ENCODE results near the gene IER2. TPM values are rescaled to one million over a fixed set of nuclear protein-coding genes. Genes with fewer than 3 reads are reported as not detected.

The IER2 gene, protein sequence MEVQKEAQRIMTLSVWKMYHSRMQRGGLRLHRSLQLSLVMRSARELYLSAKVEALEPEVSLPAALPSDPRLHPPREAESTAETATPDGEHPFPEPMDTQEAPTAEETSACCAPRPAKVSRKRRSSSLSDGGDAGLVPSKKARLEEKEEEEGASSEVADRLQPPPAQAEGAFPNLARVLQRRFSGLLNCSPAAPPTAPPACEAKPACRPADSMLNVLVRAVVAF
- 75.2 TPM for polyA plus RNA-seq (2013, experiment 1 of 2)
- 77.2 TPM for polyA plus RNA-seq (2013, experiment 2 of 2)

DNA sequence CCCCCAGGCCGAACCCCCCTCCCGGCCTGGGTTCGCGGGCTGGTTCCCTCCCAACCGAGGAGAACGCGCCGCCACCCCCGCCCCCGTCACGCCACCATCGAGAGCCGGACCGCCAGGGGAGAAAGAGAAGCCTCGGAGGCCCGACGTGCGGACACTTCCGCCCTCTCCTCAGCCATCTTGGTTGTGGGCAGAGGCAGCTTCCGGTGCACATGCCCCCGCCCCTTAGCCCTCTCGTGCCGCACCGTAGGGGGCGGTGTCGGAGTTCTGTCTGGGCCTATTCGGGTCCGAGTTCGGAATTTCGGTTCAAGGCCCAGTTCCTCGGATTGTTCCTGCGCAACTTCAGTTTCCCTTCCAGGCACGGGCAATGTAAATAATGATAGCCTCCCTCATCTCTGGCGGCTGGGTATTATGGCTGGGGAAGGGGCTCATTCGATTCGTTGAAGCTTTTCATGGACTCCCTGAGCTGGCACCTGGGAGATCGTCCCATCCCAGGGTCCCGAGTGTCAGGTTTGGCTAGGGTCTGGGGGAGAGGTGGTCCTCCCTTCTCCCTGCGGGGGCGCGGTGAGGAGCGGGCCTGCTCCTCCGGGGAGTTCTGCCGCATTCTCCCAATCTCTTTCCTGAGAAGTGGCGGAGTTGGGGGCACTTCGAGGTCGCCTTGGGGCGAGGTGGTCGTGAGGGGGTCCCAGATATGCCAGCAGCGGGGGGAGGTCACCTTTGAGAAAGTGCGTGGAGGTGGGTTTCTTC is at the start of gene IER2, which contains the start of gene STX10:
IER2 (plus strand) TSS at position 225 of the 744 bp plus-strand sequence. CDS start 2,776 bp downstream, outside the sequence.
STX10 (minus strand) TSS at position 189 of the 744 bp plus-strand sequence. CDS start 202 bp downstream, outside the sequence.
- Histone ChIP-seq H3K4me3 (ENCODE audit: low read length) (peak within 1 kb of the TSS; percentile 91), H3K27me3 (ENCODE audit: insufficient read depth, low read length, poor library complexity) (no peaks in the 10 kb centered on the region), H2BK5ac (ENCODE audit: low read length) (peak within 1 kb of the TSS; percentile 69), H2BK120ac (ENCODE audit: low read depth, low read length) (peak within 1 kb of the TSS; percentile 88), H3K9ac (ENCODE audit: low read length) (peak within 1 kb of the TSS; percentile 97), H2AK5ac (ENCODE audit: low read length) (peak within 1 kb of the TSS; percentile 72), H4K5ac (ENCODE audit: low read length) (peak within 1 kb of the TSS; percentile 41), H3K4ac (ENCODE audit: low read depth, low read length) (peak within 1 kb of the TSS; percentile 89), H3K18ac (ENCODE audit: low read length) (peak within 1 kb of the TSS; percentile 77), H3K56ac (ENCODE audit: low read length) (peak within 1 kb of the TSS; percentile 96), H3K4me2 (ENCODE audit: low read length) (peak within 1 kb of the TSS; percentile 96), H3K4me1 (ENCODE audit: control insufficient read depth, low read depth, low read length) (no peaks in the 10 kb centered on the region), H3K27ac (ENCODE audit: low read depth, low read length) (peak within 1 kb of the TSS; percentile 85), H2BK15ac (replicated peaks; ENCODE audit: low read depth) (peak within 1 kb of the TSS; percentile 14), H3K79me1 (ENCODE audit: low read length) (peaks cover 2% of the 10 kb centered on the region), H4K8ac (ENCODE audit: low read depth, low read length) (peak within 1 kb of the TSS; percentile 16), H3K36me3 (ENCODE audit: control insufficient read depth, insufficient read depth, low read length) (no peaks in the 10 kb centered on the region), H3K79me2 (ENCODE audit: control insufficient read depth, insufficient read depth, low read length) (peaks cover 27% of the 10 kb centered on the region), H3K23ac (ENCODE audit: low read length) (peak within 1 kb of the TSS; percentile 89)
- no CpG with 5 or more reads among the region's 51 CpGs for WGBS (ENCODE audit: extremely low coverage, insufficient coverage, low lambda C conversion rate)
- DNase-seq = peak; percentile 96

DNA sequence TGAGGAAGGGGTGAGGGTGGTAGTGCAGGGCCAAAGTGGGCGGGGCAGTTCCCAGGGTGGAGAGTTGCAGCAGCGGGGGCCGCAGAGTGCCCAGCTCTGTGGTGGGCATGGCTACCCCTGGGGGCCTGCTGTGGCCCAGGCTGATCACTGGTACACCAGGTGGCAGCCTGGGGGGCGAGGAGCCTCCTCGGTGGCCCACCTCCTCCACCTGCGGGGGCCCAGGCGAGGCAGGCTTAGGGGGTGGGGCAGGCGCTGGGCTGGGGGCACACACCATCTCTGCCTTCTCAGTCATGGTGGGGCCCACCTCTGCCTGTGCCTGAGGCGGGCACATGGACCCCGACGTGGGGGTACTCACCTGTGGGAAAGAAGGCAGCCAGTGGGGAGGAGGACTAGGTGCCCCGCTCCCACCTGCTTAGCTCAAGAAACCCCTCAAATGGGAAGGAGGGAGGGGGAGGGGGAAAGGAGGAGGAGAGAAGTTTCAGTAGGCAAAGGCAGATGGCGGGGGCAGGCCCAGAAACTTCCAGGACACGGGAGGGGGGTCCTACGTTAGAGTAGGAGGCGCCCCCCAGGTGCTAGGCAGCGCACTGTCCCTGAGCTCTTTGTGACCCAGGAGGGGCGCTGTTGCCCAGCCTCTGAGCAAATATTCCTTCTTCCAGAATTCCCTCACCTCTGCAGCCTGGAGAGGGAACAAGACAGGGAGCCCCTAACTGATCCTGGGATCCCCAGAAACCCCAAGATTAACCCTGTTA is 49.2 kb upstream of the IER2 start:
- no peak overlapping the region for H3K4me3 ChIP-seq (ENCODE audit: low read length)
- WGBS (ENCODE audit: extremely low coverage, insufficient coverage, low lambda C conversion rate) = no CpG with 5 or more reads among the region's 18 CpGs
- H3K4me1 ChIP-seq (ENCODE audit: control insufficient read depth, low read depth, low read length) = peaks cover 4% of the 10 kb centered on the region
- H2AK5ac ChIP-seq (ENCODE audit: low read length) = no peak overlapping the region
- no peak overlapping the region for H3K27ac ChIP-seq (ENCODE audit: low read depth, low read length)
- H3K79me1 ChIP-seq (ENCODE audit: low read length) = no peaks in the 10 kb centered on the region
- H3K4me2 ChIP-seq (ENCODE audit: low read length) = no peak overlapping the region
- no peak overlapping the region for H2BK15ac ChIP-seq (replicated peaks; ENCODE audit: low read depth)
- no peak overlapping the region for H3K18ac ChIP-seq (ENCODE audit: low read length)
- peak; percentile 49 for DNase-seq
- H4K5ac ChIP-seq (ENCODE audit: low read length) = no peak overlapping the region
- H3K79me2 ChIP-seq (ENCODE audit: control insufficient read depth, insufficient read depth, low read length) = no peaks in the 10 kb centered on the region
- H3K36me3 ChIP-seq (ENCODE audit: control insufficient read depth, insufficient read depth, low read length) = no peaks in the 10 kb centered on the region
- H2BK120ac ChIP-seq (ENCODE audit: low read depth, low read length) = no peak overlapping the region
- no peak overlapping the region for H4K8ac ChIP-seq (ENCODE audit: low read depth, low read length)
- peaks cover 15% of the 10 kb centered on the region for H3K27me3 ChIP-seq (ENCODE audit: insufficient read depth, low read length, poor library complexity)
- H3K56ac ChIP-seq (ENCODE audit: low read length) = peak overlapping the region; percentile 50
- no peak overlapping the region for H3K23ac ChIP-seq (ENCODE audit: low read length)
- H2BK5ac ChIP-seq (ENCODE audit: low read length) = no peak overlapping the region
- H3K4ac ChIP-seq (ENCODE audit: low read depth, low read length) = no peak overlapping the region
- peak overlapping the region; percentile 9 for H3K9ac ChIP-seq (ENCODE audit: low read length)

DNA sequence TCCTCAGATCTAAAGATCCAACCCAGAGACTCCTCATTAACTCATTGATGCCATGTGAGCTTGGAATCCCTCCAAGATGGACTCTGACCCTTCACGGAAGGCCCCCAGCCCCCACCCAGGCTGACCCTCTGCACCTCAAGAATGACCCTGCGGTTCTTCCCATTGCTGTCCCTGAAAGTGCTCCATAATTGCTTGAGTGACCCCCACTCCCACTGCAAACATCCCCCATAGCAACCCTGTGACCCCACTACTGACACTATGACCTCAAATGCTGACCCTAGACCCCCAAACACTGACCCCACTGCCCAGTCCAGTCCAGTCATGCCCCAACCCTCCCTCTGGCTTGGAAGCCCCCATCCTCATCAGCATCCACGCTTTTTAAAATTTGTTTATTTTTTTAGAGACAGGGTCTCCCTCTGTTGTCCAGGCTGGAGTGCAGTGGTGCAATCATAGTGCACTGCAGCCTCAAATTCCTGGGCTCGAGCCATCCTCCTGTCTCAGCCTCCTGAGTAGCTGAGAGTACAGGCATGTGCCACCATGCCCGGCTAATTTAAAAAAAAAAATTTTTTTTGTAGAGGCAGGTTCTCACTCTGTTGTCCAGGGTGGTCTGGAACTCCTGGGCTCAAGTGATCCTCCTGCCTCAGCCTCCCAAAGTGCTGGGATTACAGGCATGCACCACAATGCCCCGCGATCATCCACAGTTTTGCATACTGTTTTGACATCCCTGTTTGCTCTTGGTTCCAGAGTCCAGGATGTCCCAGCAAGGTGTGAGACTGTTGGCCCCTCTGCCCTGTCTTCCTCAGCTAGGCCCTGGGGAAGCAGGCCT is 48.4 kb upstream of the IER2 start:
- no peak overlapping the region for H3K4ac ChIP-seq (ENCODE audit: low read depth, low read length)
- peak overlapping the region; percentile 11 for H3K18ac ChIP-seq (ENCODE audit: low read length)
- peak overlapping the region; percentile 55 for H3K4me2 ChIP-seq (ENCODE audit: low read length)
- H3K4me1 ChIP-seq (ENCODE audit: control insufficient read depth, low read depth, low read length) = peaks cover 4% of the 10 kb centered on the region
- no peaks in the 10 kb centered on the region for H3K36me3 ChIP-seq (ENCODE audit: control insufficient read depth, insufficient read depth, low read length)
- H3K79me2 ChIP-seq (ENCODE audit: control insufficient read depth, insufficient read depth, low read length) = no peaks in the 10 kb centered on the region
- no peak overlapping the region for H4K8ac ChIP-seq (ENCODE audit: low read depth, low read length)
- WGBS (ENCODE audit: extremely low coverage, insufficient coverage, low lambda C conversion rate) = no CpG with 5 or more reads among the region's 7 CpGs
- peak overlapping the region; percentile 18 for H3K27ac ChIP-seq (ENCODE audit: low read depth, low read length)
- DNase-seq = no peak
- H3K9ac ChIP-seq (ENCODE audit: low read length) = peak overlapping the region; percentile 71
- H3K4me3 ChIP-seq (ENCODE audit: low read length) = no peak overlapping the region
- H2BK15ac ChIP-seq (replicated peaks; ENCODE audit: low read depth) = no peak overlapping the region
- peaks cover 15% of the 10 kb centered on the region for H3K27me3 ChIP-seq (ENCODE audit: insufficient read depth, low read length, poor library complexity)
- H3K79me1 ChIP-seq (ENCODE audit: low read length) = no peaks in the 10 kb centered on the region
- H2AK5ac ChIP-seq (ENCODE audit: low read length) = no peak overlapping the region
- H2BK5ac ChIP-seq (ENCODE audit: low read length) = peak overlapping the region; percentile 76
- no peak overlapping the region for H2BK120ac ChIP-seq (ENCODE audit: low read depth, low read length)
- H3K56ac ChIP-seq (ENCODE audit: low read length) = peak overlapping the region; percentile 90
- peak overlapping the region; percentile 20 for H3K23ac ChIP-seq (ENCODE audit: low read length)
- no peak overlapping the region for H4K5ac ChIP-seq (ENCODE audit: low read length)

DNA sequence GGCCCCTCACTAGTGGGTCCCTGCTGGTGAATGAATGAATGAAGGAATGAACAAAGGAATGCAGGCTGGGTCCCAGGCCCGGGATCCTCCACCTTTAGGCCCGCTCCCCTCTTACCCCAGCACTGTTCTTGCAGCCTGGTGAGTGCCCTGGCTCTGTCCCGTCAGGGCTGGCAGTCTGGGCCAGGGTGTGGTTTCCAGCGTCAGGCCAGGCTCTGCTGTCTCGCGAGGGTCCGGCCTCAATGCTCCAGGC is 47.9 kb upstream of the IER2 start:
- H3K9ac ChIP-seq (ENCODE audit: low read length) = peak overlapping the region; percentile 71
- peak overlapping the region; percentile 76 for H2BK5ac ChIP-seq (ENCODE audit: low read length)
- no peak overlapping the region for H2BK120ac ChIP-seq (ENCODE audit: low read depth, low read length)
- WGBS (ENCODE audit: extremely low coverage, insufficient coverage, low lambda C conversion rate) = no CpG with 5 or more reads among the region's 7 CpGs
- H3K4me1 ChIP-seq (ENCODE audit: control insufficient read depth, low read depth, low read length) = peaks cover 4% of the 10 kb centered on the region
- peak overlapping the region; percentile 20 for H3K23ac ChIP-seq (ENCODE audit: low read length)
- H3K18ac ChIP-seq (ENCODE audit: low read length) = peak overlapping the region; percentile 11
- no peaks in the 10 kb centered on the region for H3K79me2 ChIP-seq (ENCODE audit: control insufficient read depth, insufficient read depth, low read length)
- no peak for DNase-seq
- peaks cover 13% of the 10 kb centered on the region for H3K27me3 ChIP-seq (ENCODE audit: insufficient read depth, low read length, poor library complexity)
- H2AK5ac ChIP-seq (ENCODE audit: low read length) = no peak overlapping the region
- H3K4me2 ChIP-seq (ENCODE audit: low read length) = peak overlapping the region; percentile 55
- no peak overlapping the region for H3K4me3 ChIP-seq (ENCODE audit: low read length)
- peak overlapping the region; percentile 64 for H3K4ac ChIP-seq (ENCODE audit: low read depth, low read length)
- H2BK15ac ChIP-seq (replicated peaks; ENCODE audit: low read depth) = no peak overlapping the region
- no peak overlapping the region for H4K8ac ChIP-seq (ENCODE audit: low read depth, low read length)
- peak overlapping the region; percentile 90 for H3K56ac ChIP-seq (ENCODE audit: low read length)
- H3K79me1 ChIP-seq (ENCODE audit: low read length) = no peaks in the 10 kb centered on the region
- H3K36me3 ChIP-seq (ENCODE audit: control insufficient read depth, insufficient read depth, low read length) = no peaks in the 10 kb centered on the region
- H4K5ac ChIP-seq (ENCODE audit: low read length) = no peak overlapping the region
- peak overlapping the region; percentile 18 for H3K27ac ChIP-seq (ENCODE audit: low read depth, low read length)
